Activated B cell treated with CpG ODN at 0.5 μM for 24 hours (primary cell): ENCODE data around the gene MECR. TPM values are rescaled to one million over a fixed set of nuclear protein-coding genes. Genes with fewer than 3 reads are reported as not detected.

ENCODE experiments used
- ATAC-seq: fragments of 200-7000 bp; cut with Tn5 transposase; one replicate; pipeline ENCODE4 v1.10.0; 2021; ENCODE audit warnings: low read depth, mild to moderate bottlenecking, moderate library complexity
- CTCF ChIA-PET: fragments of 350-600 bp; sonication (Branson Sonifier 250); formaldehyde crosslinking; loops from one replicate; lab custom pipeline; 2021; ENCODE audit warnings: antibody characterized with exemption; lab: Charles Lee
- POLR2A ChIA-PET: fragments of 350-600 bp; sonication (Branson Sonifier 250); formaldehyde crosslinking; loops from one replicate; lab custom pipeline; 2021; ENCODE audit warnings: antibody characterized with exemption; lab: Charles Lee
- DNase-seq: peaks from one replicate; pipeline ENCODE4 v3.0.0; 2022
- H3K27ac Mint-ChIP-seq: one replicate; pipeline ENCODE4 v1.8.0; 2020; ENCODE audit warnings: mixed read lengths
- H3K27me3 Mint-ChIP-seq: one replicate; pipeline ENCODE4 v1.8.0; 2021; ENCODE audit warnings: mixed read lengths
- H3K36me3 Mint-ChIP-seq: one replicate; pipeline ENCODE4 v1.8.0; 2021; ENCODE audit warnings: low read depth, mixed read lengths
- H3K4me1 Mint-ChIP-seq: one replicate; pipeline ENCODE4 v1.8.0; 2021; ENCODE audit warnings: mixed read lengths
- H3K4me3 Mint-ChIP-seq: one replicate; pipeline ENCODE4 v1.8.0; 2020; ENCODE audit warnings: mild to moderate bottlenecking, mixed read lengths
- H3K9me3 Mint-ChIP-seq: one replicate; pipeline ENCODE4 v1.8.0; 2020; ENCODE audit warnings: mixed read lengths
- CTCF ChIP-seq: fragments of 200-600 bp; IDR thresholded peaks from one replicate; pipeline ENCODE4 v1.8.0; 2022; ENCODE audit warnings: antibody characterized with exemption, mild to moderate bottlenecking
- intact Hi-C: fragments of 100-400 bp; cut with micrococcal nuclease; formaldehyde crosslinking; loops from one replicate; pipeline ENCODE4 v1.15.1; 2024
- total RNA-seq: library from RNA; stranded (reverse); gene quantifications from 2 replicates; pipeline ENCODE4 v1.2.3, GENCODE V29; 2022

MECR gene
- total RNA-seq, 1 donor from 2014 or later = 18.7 TPM

DNA sequence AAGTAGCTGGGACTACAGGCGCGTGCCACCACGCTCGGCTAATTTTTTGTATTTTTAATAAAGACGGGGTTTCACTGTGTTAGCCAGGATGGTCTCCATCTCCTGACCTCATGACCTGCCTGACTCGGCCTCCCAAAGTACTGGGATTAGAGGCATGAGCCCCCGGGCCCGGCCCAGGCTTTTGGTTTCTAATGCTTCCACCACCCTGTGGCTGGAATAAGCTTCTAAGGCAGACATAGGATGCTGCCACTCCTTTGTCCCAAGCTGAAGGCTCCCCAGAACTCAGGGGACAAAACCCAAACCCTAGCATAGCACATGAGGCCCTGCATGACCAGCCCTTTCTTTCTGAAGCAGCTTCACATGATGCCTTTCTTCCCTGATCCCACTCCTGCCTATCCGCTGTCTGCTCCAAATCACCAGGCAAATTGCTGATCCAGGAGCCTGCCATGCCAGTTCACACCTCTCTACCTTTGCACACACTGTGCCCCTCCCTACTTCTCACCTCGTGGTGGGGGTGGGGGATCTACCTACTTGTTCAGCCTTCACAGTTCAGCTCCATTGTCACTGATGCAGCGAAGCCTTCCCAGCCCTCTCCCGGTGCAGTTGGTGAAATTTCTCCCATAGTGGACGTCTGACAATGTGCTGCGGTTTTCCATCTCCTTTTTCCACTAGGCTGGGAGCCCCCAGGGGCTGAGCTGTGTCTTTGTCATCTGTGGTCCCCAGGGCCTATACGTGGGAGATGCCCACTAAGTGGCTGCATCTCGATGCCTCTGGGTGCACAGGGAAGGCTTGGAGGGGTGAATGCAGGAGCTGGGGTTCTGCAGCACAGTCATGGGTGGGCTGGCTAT lies 12.5 kb upstream of the MECR start:
- Mint-ChIP-seq H3K27me3 (peaks cover 36% of the 10 kb centered on the region), H3K36me3 (no peaks in the 10 kb centered on the region), H3K4me3 (no peak overlapping the region), H3K9me3 (no peaks in the 10 kb centered on the region), H3K4me1 (peaks cover 4% of the 10 kb centered on the region), H3K27ac (no peak overlapping the region)
- CTCF ChIA-PET = no interaction called here
- intact Hi-C loops = no loop called here
- DNase-seq (no peak), ATAC-seq (no peak)
- POLR2A ChIA-PET = no interaction called here
- no peak for TF ChIP-seq CTCF

- no peak for ATAC-seq
- CTCF ChIA-PET = no interaction called here
- H3K36me3 Mint-ChIP-seq = no peaks in the 10 kb centered on the region
- H3K27me3 Mint-ChIP-seq = peaks cover 35% of the 10 kb centered on the region
- TF ChIP-seq CTCF = no peak
- DNase-seq = no peak
- POLR2A ChIA-PET = no interaction called here
- H3K4me3 Mint-ChIP-seq = no peak overlapping the region
- H3K27ac Mint-ChIP-seq = no peak overlapping the region
- H3K4me1 Mint-ChIP-seq = peaks cover 15% of the 10 kb centered on the region
- intact Hi-C loops = no loop called here
- no peaks in the 10 kb centered on the region for H3K9me3 Mint-ChIP-seq
Observed at GRCh38 chr1:29240986-29241385, 10.3 kb upstream of the MECR start.

GRCh38 chr1:29240400-29240837 lies 9.7 kb upstream of the MECR start:
- Mint-ChIP-seq H3K4me3 (no peak overlapping the region), H3K36me3 (no peaks in the 10 kb centered on the region), H3K4me1 (peaks cover 18% of the 10 kb centered on the region), H3K27ac (no peak overlapping the region), H3K27me3 (peaks cover 39% of the 10 kb centered on the region), H3K9me3 (no peaks in the 10 kb centered on the region)
- ATAC-seq (no peak), DNase-seq (no peak)
- POLR2A ChIA-PET = no interaction called here
- intact Hi-C loops = no loop called here
- CTCF ChIA-PET = interaction anchor here (0.9 kb wide), 1 partner anchor 1140 kb away, joined by 4 read pairs; no protein-coding TSS in a partner anchor
- no peak for TF ChIP-seq CTCF

DNA sequence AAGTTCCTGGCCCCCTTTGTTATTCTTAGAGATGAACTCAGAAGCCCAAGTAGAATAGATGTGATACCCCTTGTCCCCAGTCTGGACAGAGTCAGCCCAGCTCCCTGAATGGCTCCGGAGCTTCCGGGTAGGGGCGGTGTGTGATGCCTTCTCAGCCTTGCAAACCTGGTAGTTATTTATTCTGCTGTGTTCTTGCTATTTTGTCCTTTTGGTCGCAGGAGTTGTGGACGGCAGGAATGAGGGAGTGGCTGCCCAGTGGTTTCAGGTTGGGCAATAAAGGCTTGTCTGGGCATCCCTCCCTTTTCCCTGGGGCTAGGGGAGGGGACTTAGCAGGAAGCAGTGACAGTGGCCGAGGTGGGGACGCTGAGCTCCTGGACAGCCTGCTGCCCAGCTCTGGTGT lies 8.4 kb upstream of the MECR start:
- H3K36me3 Mint-ChIP-seq = no peaks in the 10 kb centered on the region
- ChIA-PET CTCF (interaction anchor here (0.9 to 1.4 kb wide), 2 partner anchors 1141 to 1469 kb away, joined by 3 to 4 read pairs; no protein-coding TSS in a partner anchor), POLR2A (no interaction called here)
- DNase-seq (no peak), ATAC-seq (no peak)
- no peak for TF ChIP-seq CTCF
- intact Hi-C loops = loop anchor here (10.0 kb wide), 4 partner anchors 996 to 1676 kb away; no protein-coding TSS in a partner anchor
- H3K9me3 Mint-ChIP-seq = no peaks in the 10 kb centered on the region
- peaks cover 18% of the 10 kb centered on the region for H3K4me1 Mint-ChIP-seq
- H3K27me3 Mint-ChIP-seq = peaks cover 46% of the 10 kb centered on the region
- H3K4me3 Mint-ChIP-seq = no peak overlapping the region
- H3K27ac Mint-ChIP-seq = no peak overlapping the region

- Mint-ChIP-seq H3K4me1 (peaks cover 18% of the 10 kb centered on the region), H3K36me3 (no peaks in the 10 kb centered on the region), H3K4me3 (peak overlapping the region; percentile 79), H3K9me3 (no peaks in the 10 kb centered on the region), H3K27ac (peak overlapping the region; percentile 22), H3K27me3 (peaks cover 46% of the 10 kb centered on the region)
- POLR2A ChIA-PET = no interaction called here
- intact Hi-C loops = loop anchor here (10.0 kb wide), 4 partner anchors 996 to 1676 kb away; no protein-coding TSS in a partner anchor
- CTCF ChIA-PET = interaction anchor here (1.4 kb wide), 1 partner anchor 1469 kb away, joined by 3 read pairs; no protein-coding TSS in a partner anchor
- TF ChIP-seq CTCF = no peak
- ATAC-seq (no peak), DNase-seq (no peak)
Observed at GRCh38 chr1:29238620-29239002, 7.9 kb upstream of the MECR start.
